ENCODE data around the gene STRIT1.

DNA sequence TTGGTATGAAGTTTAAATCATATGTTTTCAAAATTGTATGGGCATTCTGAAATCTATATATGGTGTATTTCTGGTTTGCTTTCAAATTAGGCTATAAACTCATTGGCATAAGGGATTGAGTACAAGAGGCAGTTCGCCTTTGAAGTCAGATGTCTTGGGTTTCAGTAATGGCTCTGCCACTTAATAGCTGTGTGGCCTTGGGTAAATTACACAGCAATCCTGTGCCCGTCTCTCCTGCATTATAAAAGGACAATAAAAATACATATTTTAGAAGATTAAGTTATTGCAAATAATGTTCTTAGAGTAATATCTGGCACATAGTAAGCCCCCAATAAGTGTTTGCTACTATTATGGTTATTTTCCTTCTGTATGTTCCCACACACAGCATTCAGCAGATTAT is 20.4 kb upstream of the STRIT1 start:
- TF ChIP-seq, protein P1, sequence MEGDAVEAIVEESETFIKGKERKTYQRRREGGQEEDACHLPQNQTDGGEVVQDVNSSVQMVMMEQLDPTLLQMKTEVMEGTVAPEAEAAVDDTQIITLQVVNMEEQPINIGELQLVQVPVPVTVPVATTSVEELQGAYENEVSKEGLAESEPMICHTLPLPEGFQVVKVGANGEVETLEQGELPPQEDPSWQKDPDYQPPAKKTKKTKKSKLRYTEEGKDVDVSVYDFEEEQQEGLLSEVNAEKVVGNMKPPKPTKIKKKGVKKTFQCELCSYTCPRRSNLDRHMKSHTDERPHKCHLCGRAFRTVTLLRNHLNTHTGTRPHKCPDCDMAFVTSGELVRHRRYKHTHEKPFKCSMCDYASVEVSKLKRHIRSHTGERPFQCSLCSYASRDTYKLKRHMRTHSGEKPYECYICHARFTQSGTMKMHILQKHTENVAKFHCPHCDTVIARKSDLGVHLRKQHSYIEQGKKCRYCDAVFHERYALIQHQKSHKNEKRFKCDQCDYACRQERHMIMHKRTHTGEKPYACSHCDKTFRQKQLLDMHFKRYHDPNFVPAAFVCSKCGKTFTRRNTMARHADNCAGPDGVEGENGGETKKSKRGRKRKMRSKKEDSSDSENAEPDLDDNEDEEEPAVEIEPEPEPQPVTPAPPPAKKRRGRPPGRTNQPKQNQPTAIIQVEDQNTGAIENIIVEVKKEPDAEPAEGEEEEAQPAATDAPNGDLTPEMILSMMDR (IDR thresholded peaks at IDR 0.05 in 2 of 3, conservative IDR thresholded peaks at IDR 0.05 in 1 of 3; ENCODE audit: control insufficient read depth in 2 of 3, extremely low read depth in 1 of 3, insufficient read depth in 1 of 3, low read depth in 3 of 3, low read length in 3 of 3) = no peak
- TF ChIP-seq POLR2A (IDR thresholded peaks at IDR 0.05; ENCODE audit: low read depth, low read length) (no peak), JUND (IDR thresholded peaks at IDR 0.05; ENCODE audit: low read depth, low read length) (no peak), EGR1 (IDR thresholded peaks at IDR 0.05; ENCODE audit: borderline replicate concordance in 1 of 2, low read depth in 2 of 2, low read length in 2 of 2) (no peak), IKZF2 (IDR thresholded peaks at IDR 0.05) (no peak), YY1 (IDR thresholded peaks at IDR 0.05; ENCODE audit: low read depth, low read length) (no peak), POLR2AphosphoS5 (IDR thresholded peaks at IDR 0.05; ENCODE audit: low read length) (no peak), CHD4 (IDR thresholded peaks at IDR 0.05) (no peak), FOXK2 (IDR thresholded peaks at IDR 0.05) (no peak), EP300 (IDR thresholded peaks at IDR 0.05; ENCODE audit: borderline replicate concordance in 1 of 2, control insufficient read depth in 1 of 2, low read depth in 2 of 2, low read length in 2 of 2) (no peak), EZH2 (IDR thresholded peaks at IDR 0.05; ENCODE audit: borderline replicate concordance, control insufficient read depth, low read depth, low read length) (no peak)
- TF ChIP-seq, protein P2, sequence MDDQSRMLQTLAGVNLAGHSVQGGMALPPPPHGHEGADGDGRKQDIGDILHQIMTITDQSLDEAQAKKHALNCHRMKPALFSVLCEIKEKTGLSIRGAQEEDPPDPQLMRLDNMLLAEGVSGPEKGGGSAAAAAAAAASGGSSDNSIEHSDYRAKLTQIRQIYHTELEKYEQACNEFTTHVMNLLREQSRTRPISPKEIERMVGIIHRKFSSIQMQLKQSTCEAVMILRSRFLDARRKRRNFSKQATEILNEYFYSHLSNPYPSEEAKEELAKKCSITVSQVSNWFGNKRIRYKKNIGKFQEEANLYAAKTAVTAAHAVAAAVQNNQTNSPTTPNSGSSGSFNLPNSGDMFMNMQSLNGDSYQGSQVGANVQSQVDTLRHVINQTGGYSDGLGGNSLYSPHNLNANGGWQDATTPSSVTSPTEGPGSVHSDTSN (IDR thresholded peaks at IDR 0.05; ENCODE audit: insufficient replicate concordance, low read depth, low read length) = no peak
- TF ChIP-seq, protein P3, sequence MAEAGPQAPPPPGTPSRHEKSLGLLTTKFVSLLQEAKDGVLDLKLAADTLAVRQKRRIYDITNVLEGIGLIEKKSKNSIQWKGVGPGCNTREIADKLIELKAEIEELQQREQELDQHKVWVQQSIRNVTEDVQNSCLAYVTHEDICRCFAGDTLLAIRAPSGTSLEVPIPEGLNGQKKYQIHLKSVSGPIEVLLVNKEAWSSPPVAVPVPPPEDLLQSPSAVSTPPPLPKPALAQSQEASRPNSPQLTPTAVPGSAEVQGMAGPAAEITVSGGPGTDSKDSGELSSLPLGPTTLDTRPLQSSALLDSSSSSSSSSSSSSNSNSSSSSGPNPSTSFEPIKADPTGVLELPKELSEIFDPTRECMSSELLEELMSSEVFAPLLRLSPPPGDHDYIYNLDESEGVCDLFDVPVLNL (IDR thresholded peaks at IDR 0.05; ENCODE audit: low read depth, low read length) = no peak
